ENCODE measurements around the gene SYNRG. TPM values are rescaled to one million over a fixed set of nuclear protein-coding genes. Genes with fewer than 3 reads are reported as not detected.

SYNRG gene
- total RNA-seq, 1 experiment from 2014 or later, result 40.5 TPM

GRCh38 chr17:37493249-37494027, 115.8 kb downstream of the SYNRG start:
- H3K4me3 Mint-ChIP-seq (ENCODE audit: unreplicated experiment), result no peak overlapping the region
- CTCF ChIA-PET, result no interaction called here

GRCh38 chr17:37492167-37492566, 117.1 kb downstream of the SYNRG start:
- Histone ChIP-seq H3K36me3 (ENCODE audit: control insufficient read depth, insufficient read depth, low read length) (no peaks in the 10 kb centered on the region), H3K4me1 (peaks cover 23% of the 10 kb centered on the region), H3K27me3 (replicated peaks; ENCODE audit: control insufficient read depth, insufficient read depth, low read length) (no peaks in the 10 kb centered on the region), H3K4me3 (ENCODE audit: low read depth, low read length) (no peak overlapping the region), H3K9me3 (no peaks in the 10 kb centered on the region)
- TF ChIP-seq CTCF (IDR thresholded peaks at IDR 0.05; ENCODE audit: insufficient read depth in 1 of 2, low read depth in 1 of 2, low read length in 1 of 2, severe bottlenecking in 1 of 2, unreplicated experiment in 1 of 2), result no peak
- intact Hi-C loops (cut with micrococcal nuclease; ENCODE audit: unreplicated experiment), result no loop called here
- ChIA-PET POLR2A (no interaction called here), CTCF (no interaction called here)
- DNase-seq, result no peak
- peaks cover 42% of the 10 kb centered on the region for H3K4me1 Mint-ChIP-seq (ENCODE audit: low read depth, unreplicated experiment)
- no peak overlapping the region for H3K4me3 Mint-ChIP-seq (ENCODE audit: unreplicated experiment)
- no peaks in the 10 kb centered on the region for H3K27me3 Mint-ChIP-seq (ENCODE audit: insufficient read depth, unreplicated experiment)
- no TSS peak for BruUV-seq (replicated peaks)
- H3K36me3 Mint-ChIP-seq (ENCODE audit: insufficient read depth, unreplicated experiment), result peaks cover 28% of the 10 kb centered on the region
- no peaks in the 10 kb centered on the region for H3K9me3 Mint-ChIP-seq (ENCODE audit: unreplicated experiment)
- H3K27ac Mint-ChIP-seq (ENCODE audit: unreplicated experiment), result peak overlapping the region; percentile 56

More at GRCh38 chr17:37493249-37494027, 115.8 kb downstream of the SYNRG start:
- peaks cover 28% of the 10 kb centered on the region for H3K36me3 Mint-ChIP-seq (ENCODE audit: insufficient read depth, unreplicated experiment)
- TF ChIP-seq CTCF (IDR thresholded peaks at IDR 0.05; ENCODE audit: insufficient read depth in 1 of 2, low read depth in 1 of 2, low read length in 1 of 2, severe bottlenecking in 1 of 2, unreplicated experiment in 1 of 2), result no peak
- peak overlapping the region; percentile 56 for H3K27ac Mint-ChIP-seq (ENCODE audit: unreplicated experiment)
- DNase-seq, result no peak
- no TSS peak for BruUV-seq (replicated peaks)
- H3K4me1 ChIP-seq, result peaks cover 18% of the 10 kb centered on the region
- no peaks in the 10 kb centered on the region for H3K27me3 ChIP-seq (replicated peaks; ENCODE audit: control insufficient read depth, insufficient read depth, low read length)
- no peaks in the 10 kb centered on the region for H3K27me3 Mint-ChIP-seq (ENCODE audit: insufficient read depth, unreplicated experiment)
- intact Hi-C loops (cut with micrococcal nuclease; ENCODE audit: unreplicated experiment), result no loop called here
- H3K4me1 Mint-ChIP-seq (ENCODE audit: low read depth, unreplicated experiment), result peaks cover 35% of the 10 kb centered on the region
- H3K36me3 ChIP-seq (ENCODE audit: control insufficient read depth, insufficient read depth, low read length), result no peaks in the 10 kb centered on the region
- H3K4me3 ChIP-seq (ENCODE audit: low read depth, low read length), result no peak overlapping the region
- H3K9me3 ChIP-seq, result no peaks in the 10 kb centered on the region
- POLR2A ChIA-PET, result no interaction called here
- no peaks in the 10 kb centered on the region for H3K9me3 Mint-ChIP-seq (ENCODE audit: unreplicated experiment)

- intact Hi-C loops (cut with micrococcal nuclease; ENCODE audit: unreplicated experiment), result no loop called here
These were observed 118.3 kb downstream of the SYNRG start for GRCh38 chr17:37490638-37491614.

More at GRCh38 chr17:37490638-37491614, 118.3 kb downstream of the SYNRG start:
- no peak for TF ChIP-seq CTCF (IDR thresholded peaks at IDR 0.05; ENCODE audit: insufficient read depth in 1 of 2, low read depth in 1 of 2, low read length in 1 of 2, severe bottlenecking in 1 of 2, unreplicated experiment in 1 of 2)
- Mint-ChIP-seq H3K4me1 (ENCODE audit: low read depth, unreplicated experiment) (peaks cover 48% of the 10 kb centered on the region), H3K4me3 (ENCODE audit: unreplicated experiment) (peak overlapping the region; percentile 93), H3K27ac (ENCODE audit: unreplicated experiment) (peak overlapping the region; percentile 78), H3K36me3 (ENCODE audit: insufficient read depth, unreplicated experiment) (peaks cover 28% of the 10 kb centered on the region), H3K9me3 (ENCODE audit: unreplicated experiment) (no peaks in the 10 kb centered on the region), H3K27me3 (ENCODE audit: insufficient read depth, unreplicated experiment) (no peaks in the 10 kb centered on the region)
- no peaks in the 10 kb centered on the region for H3K9me3 ChIP-seq
- ChIA-PET POLR2A (interaction anchor here (0.6 to 1.1 kb wide), 2 partner anchors 14 to 38 kb away, joined by 3 to 5 read pairs; no protein-coding TSS in a partner anchor), CTCF (interaction anchor here (0.5 to 1.0 kb wide), 3 partner anchors 11 to 118 kb away, joined by 3 to 4 read pairs (median 3); no protein-coding TSS in a partner anchor)
- H3K36me3 ChIP-seq (ENCODE audit: control insufficient read depth, insufficient read depth, low read length), result no peaks in the 10 kb centered on the region
- H3K4me3 ChIP-seq (ENCODE audit: low read depth, low read length), result peak overlapping the region; percentile 65
- DNase-seq, result peak; percentile 70 to 78
- no peaks in the 10 kb centered on the region for H3K27me3 ChIP-seq (replicated peaks; ENCODE audit: control insufficient read depth, insufficient read depth, low read length)
- TSS peak; percentile 52 for BruUV-seq (replicated peaks)
- peaks cover 23% of the 10 kb centered on the region for H3K4me1 ChIP-seq

Measured in Caco-2 (cell line).